ENCODE data around the gene OSBPL9.

GRCh38 chr1:51736702-51737101 lies 119.8 kb downstream of the OSBPL9 start:
- no peak for TF ChIP-seq CTCF (IDR thresholded peaks at IDR 0.05 in 2 of 3, conservative IDR thresholded peaks at IDR 0.05 in 1 of 3; ENCODE audit: insufficient read depth in 2 of 3, low read depth in 1 of 3, low read length in 3 of 3)
- no peak for TF ChIP-seq KLF16 (IDR thresholded peaks at IDR 0.05)
- TF ChIP-seq ZBTB5 (IDR thresholded peaks at IDR 0.05), result no peak
- TF ChIP-seq NR1H2 (CRISPR knock-in tag; IDR thresholded peaks at IDR 0.05), result no peak
- TF ChIP-seq REST (IDR thresholded peaks at IDR 0.05; ENCODE audit: borderline replicate concordance), result no peak; the same call in 1 of the 2 replicates
- TF ChIP-seq REST (CRISPR knock-in tag; IDR thresholded peaks at IDR 0.05; ENCODE audit: low read depth), result no peak
- TF ChIP-seq ZNF324 (CRISPR knock-in tag; IDR thresholded peaks at IDR 0.05), result no peak
- TF ChIP-seq EZH2 (IDR thresholded peaks at IDR 0.05; ENCODE audit: borderline replicate concordance, low read depth, low read length), result no peak
- no peak for TF ChIP-seq ZNF23 (CRISPR knock-in tag; IDR thresholded peaks at IDR 0.05)
